Measurements from ENCODE around the gene HPS1. TPM values are rescaled to one million over a fixed set of nuclear protein-coding genes. Genes with fewer than 3 reads are reported as not detected.

HPS1 gene
- total RNA-seq, 1 experiment from 2014 or later = 146 TPM

GRCh38 chr10:98487649-98488048 is 40.9 kb upstream of the HPS1 start:
- DNase-seq (ENCODE audit: low read depth, low spot score) = no peak
- no peak for ATAC-seq
- no peak for TF ChIP-seq CTCF (IDR thresholded peaks at IDR 0.05)
- TF ChIP-seq TCF7L2 (IDR thresholded peaks at IDR 0.05; ENCODE audit: low read depth, low read length) = no peak
- TF ChIP-seq, protein P1, sequence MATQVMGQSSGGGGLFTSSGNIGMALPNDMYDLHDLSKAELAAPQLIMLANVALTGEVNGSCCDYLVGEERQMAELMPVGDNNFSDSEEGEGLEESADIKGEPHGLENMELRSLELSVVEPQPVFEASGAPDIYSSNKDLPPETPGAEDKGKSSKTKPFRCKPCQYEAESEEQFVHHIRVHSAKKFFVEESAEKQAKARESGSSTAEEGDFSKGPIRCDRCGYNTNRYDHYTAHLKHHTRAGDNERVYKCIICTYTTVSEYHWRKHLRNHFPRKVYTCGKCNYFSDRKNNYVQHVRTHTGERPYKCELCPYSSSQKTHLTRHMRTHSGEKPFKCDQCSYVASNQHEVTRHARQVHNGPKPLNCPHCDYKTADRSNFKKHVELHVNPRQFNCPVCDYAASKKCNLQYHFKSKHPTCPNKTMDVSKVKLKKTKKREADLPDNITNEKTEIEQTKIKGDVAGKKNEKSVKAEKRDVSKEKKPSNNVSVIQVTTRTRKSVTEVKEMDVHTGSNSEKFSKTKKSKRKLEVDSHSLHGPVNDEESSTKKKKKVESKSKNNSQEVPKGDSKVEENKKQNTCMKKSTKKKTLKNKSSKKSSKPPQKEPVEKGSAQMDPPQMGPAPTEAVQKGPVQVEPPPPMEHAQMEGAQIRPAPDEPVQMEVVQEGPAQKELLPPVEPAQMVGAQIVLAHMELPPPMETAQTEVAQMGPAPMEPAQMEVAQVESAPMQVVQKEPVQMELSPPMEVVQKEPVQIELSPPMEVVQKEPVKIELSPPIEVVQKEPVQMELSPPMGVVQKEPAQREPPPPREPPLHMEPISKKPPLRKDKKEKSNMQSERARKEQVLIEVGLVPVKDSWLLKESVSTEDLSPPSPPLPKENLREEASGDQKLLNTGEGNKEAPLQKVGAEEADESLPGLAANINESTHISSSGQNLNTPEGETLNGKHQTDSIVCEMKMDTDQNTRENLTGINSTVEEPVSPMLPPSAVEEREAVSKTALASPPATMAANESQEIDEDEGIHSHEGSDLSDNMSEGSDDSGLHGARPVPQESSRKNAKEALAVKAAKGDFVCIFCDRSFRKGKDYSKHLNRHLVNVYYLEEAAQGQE (IDR thresholded peaks at IDR 0.05; ENCODE audit: insufficient read depth in 1 of 2, low read depth in 2 of 2, low read length in 1 of 2) = no peak
- no peak for TF ChIP-seq SIN3A (IDR thresholded peaks at IDR 0.05; ENCODE audit: borderline replicate concordance, insufficient read depth, low read depth, low read length)
- TF ChIP-seq POLR2AphosphoS5 (IDR thresholded peaks at IDR 0.05; ENCODE audit: low read depth, low read length) = no peak
- Histone ChIP-seq H3K4me1 (ENCODE audit: control insufficient read depth, insufficient read depth, low read length) (no peaks in the 10 kb centered on the region), H3K9me3 (ENCODE audit: control insufficient read depth, insufficient read depth, low read depth, low read length) (no peaks in the 10 kb centered on the region), H3K27ac (ENCODE audit: low read length) (no peak overlapping the region), H3K27me3 (ENCODE audit: control insufficient read depth, insufficient read depth, low read length) (peaks cover 3% of the 10 kb centered on the region), H3K36me3 (ENCODE audit: control insufficient read depth, insufficient read depth, low read length) (no peaks in the 10 kb centered on the region), H3K4me3 (ENCODE audit: low read depth in 2 of 2, low read length in 2 of 2) (no peak overlapping the region)
- in situ Hi-C loops (cut with HindIII; ENCODE audit: low pct_unique_long_range_greater_than_20kb, low sequenced_read_pairs) (no loop called here), intact Hi-C loops (cut with micrococcal nuclease; ENCODE audit: unreplicated experiment) (no loop called here)
- BruUV-seq (replicated peaks) = no TSS peak
- POLR2A ChIA-PET = interaction anchor here (0.6 kb wide), 1 partner anchor 819 kb away, joined by 3 read pairs; no protein-coding TSS in a partner anchor
- CTCF ChIA-PET = no interaction called here

DNA sequence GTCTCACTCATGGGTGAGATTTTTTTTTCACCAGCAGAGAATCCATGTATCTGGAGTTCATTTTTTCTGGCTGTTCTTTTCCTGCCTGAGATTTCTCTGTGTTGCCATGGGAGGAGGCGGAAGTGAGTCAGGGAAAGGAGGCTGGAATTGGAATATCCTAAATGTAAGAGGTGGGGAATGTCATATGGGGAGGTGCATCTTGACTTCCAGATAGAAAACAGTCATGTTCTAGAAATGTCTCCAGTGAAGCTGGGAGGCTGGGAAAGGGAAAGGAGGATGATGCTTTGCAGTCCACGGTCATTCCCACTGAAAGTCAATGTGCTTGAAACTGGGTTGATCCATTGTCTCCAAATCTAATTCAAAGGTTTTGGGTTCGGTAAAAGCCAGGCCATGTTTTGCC is 39.7 kb upstream of the HPS1 start:
- Histone ChIP-seq H3K4me1 (ENCODE audit: control insufficient read depth, insufficient read depth, low read length) (no peaks in the 10 kb centered on the region), H3K9me3 (ENCODE audit: control insufficient read depth, insufficient read depth, low read depth, low read length) (no peaks in the 10 kb centered on the region), H3K36me3 (ENCODE audit: control insufficient read depth, insufficient read depth, low read length) (no peaks in the 10 kb centered on the region), H3K27me3 (ENCODE audit: control insufficient read depth, insufficient read depth, low read length) (peaks cover 3% of the 10 kb centered on the region), H3K27ac (ENCODE audit: low read length) (no peak overlapping the region), H3K4me3 (ENCODE audit: low read depth in 2 of 2, low read length in 2 of 2) (no peak overlapping the region)
- in situ Hi-C loops (cut with HindIII; ENCODE audit: low pct_unique_long_range_greater_than_20kb, low sequenced_read_pairs) = no loop called here
- no TSS peak for BruUV-seq (replicated peaks)
- DNase-seq (ENCODE audit: low read depth, low spot score) = no peak
- ChIA-PET POLR2A (no interaction called here), CTCF (no interaction called here)
- intact Hi-C loops (cut with micrococcal nuclease; ENCODE audit: unreplicated experiment) = no loop called here
- TF ChIP-seq, protein P1 (IDR thresholded peaks at IDR 0.05; ENCODE audit: insufficient read depth in 1 of 2, low read depth in 2 of 2, low read length in 1 of 2) = no peak
- no peak for TF ChIP-seq SIN3A (IDR thresholded peaks at IDR 0.05; ENCODE audit: borderline replicate concordance, insufficient read depth, low read depth, low read length)
- TF ChIP-seq TCF7L2 (IDR thresholded peaks at IDR 0.05; ENCODE audit: low read depth, low read length) = no peak
- TF ChIP-seq CTCF (IDR thresholded peaks at IDR 0.05) = no peak
- TF ChIP-seq POLR2AphosphoS5 (IDR thresholded peaks at IDR 0.05; ENCODE audit: low read depth, low read length) = no peak
- no peak for ATAC-seq

Measured in Panc1 (cell line).